Epithelial cell of esophagus (primary cell): Measurements from ENCODE around the gene KCNC1.

Experiments
- DNase-seq: peaks from one replicate; pipeline ENCODE4 v3.0.0; 2010; ENCODE audit warnings: low read depth
- H3K4me3 ChIP-seq: 2 replicates; pipeline ENCODE4 v1.5.1; 2011; ENCODE audit warnings: mild to moderate bottlenecking, low read length, control low read depth
- CTCF ChIP-seq: IDR thresholded peaks from 2 replicates; pipeline ENCODE4 v1.5.1; 2011; ENCODE audit warnings: low read depth, mild to moderate bottlenecking, low read length, control low read depth, inconsistent platforms; ENCODE audit not compliant: insufficient read depth; ENCODE audit errors: missing control alignments

Gene KCNC1

GRCh38 chr11:17720796-17721171, 13.8 kb upstream of the KCNC1 start:
- no peak for TF ChIP-seq CTCF

GRCh38 chr11:17721242-17721999, 13.2 kb upstream of the KCNC1 start:
- no peak for TF ChIP-seq CTCF
- no peak overlapping the region for H3K4me3 ChIP-seq
- no peak for DNase-seq

More at GRCh38 chr11:17720796-17721171, 13.8 kb upstream of the KCNC1 start:
- no peak for DNase-seq
- H3K4me3 ChIP-seq = no peak overlapping the region

- no peak overlapping the region for H3K4me3 ChIP-seq
- TF ChIP-seq CTCF = peak; percentile 58
- DNase-seq = peak; percentile 37
Measured at GRCh38 chr11:17722000-17722643, 12.5 kb upstream of the KCNC1 start.

GRCh38 chr11:17724020-17724908, 10.3 kb upstream of the KCNC1 start:
- no peak for DNase-seq
- TF ChIP-seq CTCF = no peak
- no peak overlapping the region for H3K4me3 ChIP-seq

GRCh38 chr11:17725174-17725573, 9.4 kb upstream of the KCNC1 start:
- no peak for DNase-seq
- H3K4me3 ChIP-seq = no peak overlapping the region
- no peak for TF ChIP-seq CTCF

- no peak for TF ChIP-seq CTCF
- no peak for DNase-seq
- no peak overlapping the region for H3K4me3 ChIP-seq
Measured at GRCh38 chr11:17730137-17730536, 4.4 kb upstream of the KCNC1 start.
